Duodenal mucosa (tissue), 2 donors: Measurements from ENCODE around the gene STK17A.

Experiments used
- H3K27ac ChIP-seq: one replicate; pipeline ENCODE4 v1.7.0; 2013; ENCODE audit warnings: low read depth, low read length
- H3K27me3 ChIP-seq, 2 donors: one replicate each; pipeline ENCODE4 v1.7.0; 2013; ENCODE audit warnings: low read length in 2 of 2, control low read depth in 1 of 2; ENCODE audit not compliant: insufficient read depth in 2 of 2, control insufficient read depth in 1 of 2
- H3K36me3 ChIP-seq, 2 donors: one replicate each; pipeline ENCODE4 v1.7.0; 2013; ENCODE audit warnings: low read length in 2 of 2, control low read depth in 1 of 2; ENCODE audit not compliant: insufficient read depth in 2 of 2, control insufficient read depth in 1 of 2
- H3K4me1 ChIP-seq, 2 donors: one replicate each; pipeline ENCODE4 v1.7.0; 2013; ENCODE audit warnings: low read length in 2 of 2, control low read depth in 1 of 2; ENCODE audit not compliant: insufficient read depth in 2 of 2, control insufficient read depth in 1 of 2
- H3K4me3 ChIP-seq, 2 donors: one replicate each; pipeline ENCODE4 v1.7.0; 2013; ENCODE audit warnings: low read length in 2 of 2, low read depth in 1 of 2
- H3K9ac ChIP-seq, 2 donors: one replicate each; pipeline ENCODE4 v1.7.0; 2013; ENCODE audit warnings: low read length in 2 of 2, low read depth in 1 of 2
- H3K9me3 ChIP-seq, 2 donors: one replicate each; pipeline ENCODE4 v1.7.0; 2013; ENCODE audit warnings: low read length in 2 of 2, control low read depth in 1 of 2; ENCODE audit not compliant: control insufficient read depth in 1 of 2

The STK17A gene

DNA sequence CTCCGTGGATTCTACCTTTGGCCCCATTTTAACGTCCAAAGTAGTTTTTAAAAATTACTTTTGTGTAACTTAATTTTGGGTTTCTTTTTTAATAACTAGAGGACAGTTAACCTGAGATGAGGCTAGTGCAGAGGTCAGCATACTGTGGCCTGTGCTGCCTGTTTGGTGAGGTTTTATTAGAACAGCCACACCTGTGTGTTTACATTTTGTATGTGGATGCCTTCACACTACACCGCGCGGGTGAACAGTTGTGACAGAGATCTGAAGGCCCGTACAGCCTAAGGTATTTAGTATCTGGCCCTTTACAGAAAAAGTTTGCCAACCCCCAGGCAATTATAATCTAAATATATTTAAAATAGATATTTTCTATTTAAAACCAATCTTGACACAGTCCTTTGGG, 46.9 kb downstream of the STK17A start:
- H3K36me3 ChIP-seq, result peaks cover 29 to 45% of the 10 kb centered on the region in 2 donors
- H3K27ac ChIP-seq, result no peak overlapping the region
- H3K9me3 ChIP-seq, result no peaks in the 10 kb centered on the region
- no peaks in the 10 kb centered on the region for H3K27me3 ChIP-seq
- H3K9ac ChIP-seq, result no peak overlapping the region
- no peak overlapping the region for H3K4me3 ChIP-seq
- no peaks in the 10 kb centered on the region for H3K4me1 ChIP-seq

DNA sequence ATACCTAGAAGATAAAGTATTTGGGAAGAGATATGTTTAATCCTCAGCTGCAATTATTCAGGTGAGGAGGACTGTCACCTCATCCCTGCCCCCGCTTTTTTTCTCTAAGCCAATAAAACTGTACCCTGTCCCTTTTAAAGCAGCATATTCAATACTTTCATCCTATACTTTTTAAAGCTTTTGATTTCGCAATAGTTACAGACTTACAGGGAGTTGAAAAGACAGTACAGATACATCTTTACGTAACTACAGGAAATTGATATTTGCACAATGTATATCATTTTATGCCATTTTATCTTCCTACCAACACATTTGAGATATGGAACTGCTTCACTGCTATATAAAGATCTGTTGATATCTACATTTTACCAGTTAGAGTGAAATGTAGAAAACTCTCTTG, 47.6 kb downstream of the STK17A start:
- Histone ChIP-seq H3K4me3 (no peak overlapping the region), H3K27ac (no peak overlapping the region), H3K4me1 (no peaks in the 10 kb centered on the region), H3K9me3 (no peaks in the 10 kb centered on the region), H3K36me3 (peaks cover 29 to 44% of the 10 kb centered on the region in 2 donors), H3K9ac (no peak overlapping the region), H3K27me3 (no peaks in the 10 kb centered on the region)

DNA sequence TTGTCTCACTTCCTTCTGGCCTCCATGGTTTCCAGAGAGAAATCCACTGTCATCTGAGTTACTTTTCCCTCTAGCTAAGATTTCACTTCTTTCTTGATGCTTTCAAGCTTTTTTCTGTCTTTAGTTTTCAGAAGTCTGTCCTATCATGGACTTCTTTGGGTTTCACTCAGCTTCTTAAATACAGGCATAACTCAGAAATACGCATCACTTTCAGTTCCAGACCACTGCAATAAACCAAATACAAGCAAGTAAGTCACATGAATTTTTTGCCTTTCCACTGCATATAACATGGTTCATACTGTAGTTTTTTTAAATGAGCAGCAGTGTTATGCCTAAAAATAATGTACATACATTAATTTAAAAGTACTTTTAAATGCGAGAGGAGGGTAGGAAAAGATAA, 48.7 kb downstream of the STK17A start:
- H3K4me1 ChIP-seq, result no peaks in the 10 kb centered on the region
- H3K9me3 ChIP-seq, result no peaks in the 10 kb centered on the region
- peaks cover 30 to 44% of the 10 kb centered on the region in 2 donors for H3K36me3 ChIP-seq

DNA sequence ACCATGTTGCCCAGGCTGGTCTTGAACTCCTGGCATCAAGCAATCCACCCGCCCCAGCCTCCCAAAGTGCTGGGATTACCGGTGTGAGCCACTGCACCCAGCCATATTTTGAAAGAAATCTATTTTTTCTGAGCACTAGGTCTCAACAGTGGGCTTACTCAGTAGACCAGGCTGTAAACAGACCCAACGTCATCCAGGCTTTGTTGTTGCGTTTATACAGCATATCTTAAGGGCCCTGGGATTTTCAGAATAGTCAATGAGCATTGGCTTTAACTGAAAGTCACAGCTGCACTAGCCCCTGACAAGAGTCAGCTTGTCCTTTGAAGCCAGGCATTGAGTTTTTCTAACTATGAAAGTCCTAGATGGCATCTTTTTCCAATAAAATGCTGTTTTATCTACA, 49.8 kb downstream of the STK17A start:
- no peaks in the 10 kb centered on the region for H3K27me3 ChIP-seq
- no peak overlapping the region for H3K4me3 ChIP-seq
- H3K27ac ChIP-seq, result no peak overlapping the region
- H3K9ac ChIP-seq, result no peak overlapping the region
- H3K36me3 ChIP-seq, result peaks cover 29 to 49% of the 10 kb centered on the region in 2 donors
- no peaks in the 10 kb centered on the region for H3K9me3 ChIP-seq
- H3K4me1 ChIP-seq, result no peaks in the 10 kb centered on the region

More for the DNA sequence above, 48.7 kb downstream of the STK17A start:
- no peak overlapping the region for H3K27ac ChIP-seq
- H3K27me3 ChIP-seq, result no peaks in the 10 kb centered on the region
- H3K4me3 ChIP-seq, result no peak overlapping the region
- H3K9ac ChIP-seq, result no peak overlapping the region

DNA sequence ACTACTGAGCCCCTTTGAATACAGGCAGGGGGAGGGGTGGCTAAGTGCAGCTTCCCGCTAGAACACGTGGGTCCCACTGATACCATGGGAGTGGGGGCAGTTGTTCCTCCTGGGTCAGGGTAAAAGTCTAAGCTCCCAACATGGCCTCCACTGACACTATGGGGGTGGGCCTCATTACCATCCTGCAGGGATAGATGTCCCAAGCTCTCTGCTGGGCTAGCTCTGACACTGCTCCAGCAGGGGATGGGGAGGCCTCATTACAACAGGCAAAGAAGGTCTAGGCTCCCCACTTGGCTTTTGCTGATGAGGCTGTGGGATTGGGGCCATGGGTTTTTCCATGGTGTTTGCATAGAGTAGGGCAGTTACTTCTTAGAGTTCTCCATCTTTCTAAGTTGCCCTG, 51.5 kb downstream of the STK17A start:
- H3K27ac ChIP-seq, result no peak overlapping the region
- H3K36me3 ChIP-seq, result peaks cover 29 to 49% of the 10 kb centered on the region in 2 donors
- no peaks in the 10 kb centered on the region for H3K27me3 ChIP-seq
- H3K4me1 ChIP-seq, result peaks cover 2 to 3% of the 10 kb centered on the region in 2 donors
- H3K9me3 ChIP-seq, result no peaks in the 10 kb centered on the region
- no peak overlapping the region for H3K4me3 ChIP-seq
- H3K9ac ChIP-seq, result no peak overlapping the region

DNA sequence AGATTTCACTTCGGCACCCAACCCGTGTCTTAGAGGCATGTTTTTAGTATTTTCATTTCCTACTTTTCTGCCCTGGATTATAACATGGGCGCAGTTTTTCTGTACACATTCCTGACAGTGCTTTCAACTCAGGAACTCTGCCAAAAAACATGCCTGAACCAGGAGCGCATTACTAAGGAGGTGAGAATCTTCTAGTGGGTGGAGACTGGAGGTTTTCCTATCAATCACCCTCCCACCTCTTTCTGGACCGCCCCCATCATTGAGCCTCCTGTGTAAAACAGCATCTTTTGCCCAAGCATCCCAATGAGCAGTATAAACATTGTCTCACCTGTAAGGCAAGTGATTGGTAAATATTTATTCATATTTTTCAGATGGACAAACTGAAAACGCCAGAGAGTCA, 53.2 kb downstream of the STK17A start:
- Histone ChIP-seq H3K36me3 (peaks cover 38 to 49% of the 10 kb centered on the region in 2 donors), H3K27me3 (no peaks in the 10 kb centered on the region), H3K27ac (no peak overlapping the region), H3K4me1 (peaks cover 17 to 18% of the 10 kb centered on the region in 2 donors), H3K4me3 (no peak overlapping the region), H3K9ac (no peak overlapping the region), H3K9me3 (no peaks in the 10 kb centered on the region)

DNA sequence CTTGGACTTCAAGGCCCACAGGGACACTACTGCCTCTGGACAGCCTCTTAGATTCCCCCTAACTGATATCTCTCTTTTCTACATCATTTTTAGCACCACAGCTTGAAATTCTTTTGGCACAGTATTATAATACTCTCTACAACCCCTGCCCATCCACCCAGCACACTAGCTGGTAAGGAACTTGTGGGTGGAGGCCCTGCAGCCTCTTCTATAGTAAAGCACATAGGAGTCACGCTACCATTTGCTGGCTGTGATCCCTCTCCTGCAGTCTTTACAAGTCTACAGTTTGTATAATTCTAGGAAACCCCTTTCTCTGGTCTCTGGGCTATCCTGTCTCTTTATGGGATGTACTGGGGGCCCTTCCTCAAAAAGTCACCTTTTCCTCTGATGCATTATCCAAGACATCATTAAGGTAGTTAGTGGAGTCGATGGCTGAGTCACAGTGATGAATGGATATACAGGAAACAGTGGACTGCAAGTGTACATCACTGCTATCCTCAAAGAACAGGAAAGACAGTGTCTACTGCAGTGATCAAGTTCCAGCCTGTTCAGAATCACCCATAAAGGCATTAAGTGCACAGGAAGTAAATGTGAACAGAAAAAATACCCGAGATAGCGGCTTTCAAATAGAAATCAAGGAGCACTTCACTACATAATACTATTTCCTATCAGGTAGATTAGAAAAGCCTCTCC, 54.4 kb downstream of the STK17A start:
- Histone ChIP-seq H3K36me3 (peaks cover 36 to 42% of the 10 kb centered on the region in 2 donors), H3K27ac (no peak overlapping the region), H3K9ac (no peak overlapping the region), H3K9me3 (no peaks in the 10 kb centered on the region), H3K4me1 (peaks cover 17 to 18% of the 10 kb centered on the region in 2 donors), H3K4me3 (no peak overlapping the region), H3K27me3 (no peaks in the 10 kb centered on the region)

DNA sequence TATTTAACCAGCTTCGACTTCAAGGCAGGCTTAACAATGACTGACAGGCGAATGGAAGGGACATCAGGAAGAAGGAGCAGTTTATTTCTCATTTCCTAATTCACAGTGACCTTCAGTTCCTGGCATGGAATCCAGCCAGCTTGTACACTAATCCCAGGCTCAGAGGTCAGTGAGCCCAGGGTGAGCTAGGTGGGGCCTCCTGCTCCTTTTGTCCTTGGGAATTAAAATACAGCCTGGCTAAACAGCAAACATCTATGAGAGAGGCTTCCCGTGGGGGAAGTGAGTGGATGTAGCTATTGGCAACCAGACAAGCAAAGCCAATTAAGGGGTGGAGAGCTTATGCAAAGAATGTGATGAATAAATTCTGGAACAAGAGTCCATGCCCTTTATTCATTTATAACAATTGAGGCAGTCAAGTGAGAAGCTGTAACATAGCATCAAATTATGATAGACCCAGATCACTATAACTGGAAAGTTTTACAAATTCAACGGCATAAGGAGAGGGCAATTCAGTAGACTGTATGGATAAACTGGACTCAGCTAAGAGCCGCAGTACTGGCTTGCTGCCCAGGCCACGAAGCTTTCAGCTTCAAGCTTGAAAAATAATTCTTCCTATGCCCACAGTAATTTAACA, 57.1 kb downstream of the STK17A start:
- Histone ChIP-seq H3K27me3 (no peaks in the 10 kb centered on the region), H3K4me1 (peaks cover 17 to 18% of the 10 kb centered on the region in 2 donors), H3K36me3 (peaks cover 26 to 42% of the 10 kb centered on the region in 2 donors), H3K9me3 (no peaks in the 10 kb centered on the region), H3K4me3 (peak overlapping the region in 1 of 2 donors; percentile 7), H3K9ac (no peak overlapping the region), H3K27ac (peak overlapping the region; percentile 49)

DNA sequence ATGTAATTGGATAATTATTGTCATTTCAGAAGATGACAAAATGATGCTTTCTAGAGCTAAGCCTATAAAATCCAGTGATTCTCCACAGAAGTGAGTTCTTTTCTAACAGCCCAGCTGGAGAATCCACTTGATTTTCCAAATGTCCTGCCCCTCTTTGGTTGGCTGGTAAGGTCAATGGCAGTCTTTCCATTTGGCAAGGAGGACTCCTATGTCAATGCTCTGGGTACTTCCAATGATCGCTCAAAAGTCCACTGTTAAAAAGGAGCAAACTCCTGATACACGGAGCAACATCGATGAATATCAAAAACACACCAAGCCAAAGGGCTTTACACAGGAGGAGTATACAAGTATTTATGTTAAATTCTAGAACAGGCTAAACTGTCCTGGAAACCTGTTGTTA, 57.8 kb downstream of the STK17A start:
- no peak overlapping the region for H3K4me3 ChIP-seq
- no peaks in the 10 kb centered on the region for H3K27me3 ChIP-seq
- no peaks in the 10 kb centered on the region for H3K9me3 ChIP-seq
- no peak overlapping the region for H3K9ac ChIP-seq
- H3K36me3 ChIP-seq, result peaks cover 26 to 40% of the 10 kb centered on the region in 2 donors
- peak overlapping the region; percentile 40 for H3K27ac ChIP-seq
- H3K4me1 ChIP-seq, result peaks cover 18 to 22% of the 10 kb centered on the region in 2 donors

DNA sequence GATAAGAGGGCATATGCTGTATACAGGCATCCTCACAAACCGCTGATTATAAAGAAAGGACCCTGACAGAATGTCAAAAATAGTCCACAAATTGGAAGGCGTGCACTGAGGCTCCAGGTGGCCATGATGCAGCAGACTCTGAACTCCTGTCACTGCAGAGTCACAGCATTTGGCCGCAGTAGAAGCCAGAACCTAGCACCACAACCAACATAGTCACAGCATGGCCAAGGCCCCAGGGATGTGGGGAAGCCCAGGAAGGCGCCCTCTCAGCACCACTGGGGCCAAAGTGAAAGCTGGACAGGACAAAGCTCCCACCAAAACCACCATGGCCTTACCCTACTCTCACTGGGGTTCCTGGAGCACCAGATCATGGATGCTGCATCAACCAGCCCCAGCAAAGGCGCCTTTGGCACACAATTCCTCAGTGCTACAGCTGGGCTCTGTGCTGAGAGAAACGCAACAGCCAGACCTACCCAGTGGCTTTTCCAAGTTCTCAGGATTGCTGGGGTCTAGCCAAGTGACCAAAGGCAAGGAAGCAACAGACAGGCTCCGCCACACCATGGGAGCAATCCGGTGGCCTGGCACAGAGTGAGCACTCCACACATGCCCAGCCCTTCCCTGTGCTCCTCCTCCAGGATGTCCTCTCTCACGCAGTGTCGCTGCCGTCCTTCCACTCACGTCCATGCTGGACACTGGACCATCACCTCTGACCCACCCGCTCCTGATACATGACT, 60.2 kb downstream of the STK17A start:
- no peak overlapping the region for H3K4me3 ChIP-seq
- H3K27ac ChIP-seq, result no peak overlapping the region
- peaks cover 19 to 30% of the 10 kb centered on the region in 2 donors for H3K36me3 ChIP-seq
- H3K9ac ChIP-seq, result no peak overlapping the region
- no peaks in the 10 kb centered on the region for H3K27me3 ChIP-seq
- H3K9me3 ChIP-seq, result no peaks in the 10 kb centered on the region
- peaks cover 41 to 45% of the 10 kb centered on the region in 2 donors for H3K4me1 ChIP-seq
